Hematopoietic multipotent progenitor cell treated with erythropoietin and hydrocortisone succinate and interleukin-3 and kit ligand, for 15 days (in vitro differentiated cells): ENCODE measurements around the gene LYPD8.

Source experiments
- DNase-seq: peaks from one replicate; pipeline ENCODE4 v3.0.0-alpha.2; 2015; ENCODE audit warnings: low spot score

LYPD8 gene

DNA sequence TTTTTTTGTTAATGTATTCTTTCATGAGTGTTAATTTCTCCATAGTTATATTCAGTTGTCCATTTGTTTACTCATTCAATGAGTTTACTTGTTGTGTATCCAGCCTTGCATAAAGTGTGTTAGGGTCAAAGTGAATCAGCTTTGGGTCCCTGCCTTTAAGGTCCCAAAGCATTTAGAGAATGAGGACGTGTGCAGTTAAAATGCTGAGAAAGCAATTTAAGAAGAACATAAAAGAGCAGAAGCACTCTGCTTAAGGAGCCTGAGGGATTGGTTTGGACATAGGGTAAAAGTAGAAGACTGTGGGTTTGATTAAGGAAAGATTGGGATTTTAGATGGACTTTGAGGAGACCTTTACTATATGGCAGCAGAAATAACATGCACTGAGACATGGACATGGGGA lies 56.5 kb downstream of the LYPD8 start:
- no peak for DNase-seq

DNA sequence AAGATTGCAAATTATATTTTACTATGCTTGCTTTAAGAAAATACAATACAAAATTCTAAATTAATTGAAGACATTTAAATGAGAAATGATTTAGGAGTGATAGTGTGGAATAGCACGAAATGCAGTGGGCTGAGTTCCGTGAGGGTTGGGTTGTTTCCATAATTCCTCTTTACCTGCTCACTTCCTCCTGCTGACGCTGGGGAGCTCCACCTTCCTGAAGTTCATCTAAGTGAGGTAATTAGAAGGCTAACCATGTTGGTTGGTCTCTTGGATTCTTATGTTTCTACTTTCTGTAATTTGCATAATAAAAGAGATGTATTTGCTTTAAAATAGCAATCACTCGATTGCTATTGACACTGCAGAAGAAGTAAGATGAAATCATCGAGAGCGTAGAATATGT lies 57.7 kb downstream of the LYPD8 start:
- no peak for DNase-seq

DNA sequence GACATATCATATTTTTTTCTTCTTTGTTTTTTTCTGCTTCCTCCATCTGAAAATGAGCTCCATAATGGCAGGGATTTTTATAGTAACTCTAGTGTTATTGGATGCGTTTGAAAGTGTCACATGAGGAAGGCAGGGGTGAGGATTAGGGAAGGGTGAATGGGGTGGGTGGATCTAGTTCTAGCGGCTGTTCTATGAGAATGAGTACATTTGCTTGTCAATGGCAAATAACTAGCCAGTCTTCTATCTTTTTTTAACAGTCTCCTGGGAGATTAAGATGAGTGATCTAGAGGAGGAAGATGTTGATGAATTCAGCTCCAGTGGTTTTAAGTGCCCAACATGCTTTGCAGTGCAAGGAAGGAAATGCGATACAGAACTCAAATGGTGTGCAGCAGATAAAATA lies 58.8 kb downstream of the LYPD8 start:
- DNase-seq: no peak

DNA sequence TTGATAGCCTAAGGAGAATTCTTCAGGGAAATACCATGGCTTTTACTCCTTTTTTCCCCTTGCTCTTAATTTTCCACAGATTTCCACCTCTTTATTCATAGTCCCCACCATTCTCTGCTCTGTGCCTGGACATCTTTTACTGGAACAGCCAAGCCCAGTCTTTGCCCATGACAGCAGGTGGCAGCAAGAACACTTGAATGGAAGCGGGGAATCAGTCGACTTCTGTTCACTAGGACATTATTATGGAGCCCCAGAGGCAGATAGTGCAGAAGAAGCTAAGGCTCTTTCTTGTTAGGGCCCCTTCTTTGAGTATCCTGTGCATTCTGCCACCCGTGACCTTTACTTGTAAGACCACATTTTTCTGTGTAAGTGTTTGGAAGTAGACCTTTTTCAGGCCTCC lies 59.3 kb downstream of the LYPD8 start:
- DNase-seq: no peak

DNA sequence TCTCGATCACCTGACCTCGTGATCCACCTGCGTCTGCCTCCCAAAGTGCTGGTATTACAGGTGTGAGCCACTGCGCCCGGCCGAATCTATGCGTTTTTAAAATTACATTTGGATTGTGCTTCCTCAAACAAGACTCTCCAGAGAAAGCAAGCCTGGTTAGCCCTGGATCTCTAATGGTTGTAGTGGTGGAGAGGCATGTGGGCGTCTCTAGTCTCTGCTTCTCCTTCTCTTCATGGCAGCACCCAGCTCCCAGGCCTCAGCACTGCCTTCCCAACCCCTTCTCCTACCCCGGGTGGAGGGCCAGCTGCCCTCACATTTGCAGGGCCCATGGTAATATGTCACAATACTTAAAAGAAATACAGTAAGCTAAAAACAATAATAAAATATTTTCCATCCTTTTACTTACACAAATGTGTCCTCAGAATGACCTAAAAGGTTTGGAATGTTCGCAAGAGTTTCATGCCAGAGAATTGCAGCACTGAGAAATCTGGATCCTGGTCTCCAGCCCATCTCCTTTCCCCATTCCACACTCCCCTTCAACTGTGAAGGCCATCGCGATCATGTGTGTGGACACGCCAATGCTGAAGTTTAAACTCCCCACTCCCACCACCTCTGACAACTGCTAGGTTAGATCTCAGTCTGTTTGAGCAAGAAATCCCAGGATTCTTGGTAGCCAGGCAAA lies 60.0 kb downstream of the LYPD8 start:
- DNase-seq: no peak

DNA sequence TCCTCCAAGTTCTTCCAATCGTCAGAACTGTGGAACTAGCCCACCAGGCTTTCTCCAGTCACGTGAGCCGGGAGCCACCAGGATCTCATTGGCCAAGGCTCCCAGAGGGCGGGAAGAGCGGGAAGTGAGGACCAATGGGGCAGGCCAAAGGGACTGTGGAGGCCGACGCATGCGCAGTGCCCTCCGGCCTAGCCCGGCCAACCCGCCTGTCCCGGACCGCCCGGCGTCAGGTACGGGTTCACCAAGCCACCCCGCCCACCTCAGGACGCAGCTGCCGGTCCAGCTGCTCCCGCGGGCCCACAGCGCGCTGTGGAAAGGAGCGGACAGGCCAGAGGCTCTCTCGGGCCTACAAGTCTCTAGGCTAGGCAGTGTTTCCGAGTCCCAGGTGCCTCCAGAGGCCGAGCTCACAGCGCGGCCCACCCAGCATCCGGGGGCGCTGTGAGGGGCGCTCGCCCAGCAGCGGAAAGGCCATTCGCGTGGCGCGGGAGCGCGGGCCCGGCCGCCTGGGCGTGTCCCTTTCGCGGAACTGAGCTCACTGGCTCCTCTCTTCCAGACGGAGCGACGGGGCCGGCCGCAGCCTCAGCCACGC lies 63.9 kb downstream of the LYPD8 start:
- no peak for DNase-seq
